Measurements from ENCODE around the gene RNASE1.

RNASE1 gene

GRCh38 chr14:20846560-20846959, 43.9 kb upstream of the RNASE1 start:
- no peaks in the 10 kb centered on the region for H3K36me3 ChIP-seq (ENCODE audit: low read length)
- no peak overlapping the region for H3K9ac ChIP-seq (ENCODE audit: low read length)
- no peaks in the 10 kb centered on the region for H3K9me2 ChIP-seq (replicated peaks; ENCODE audit: insufficient read depth, low read length)
- no peak overlapping the region for H3K4me2 ChIP-seq (ENCODE audit: low read depth, low read length, poor library complexity, severe bottlenecking)
- H3K4me3 ChIP-seq (ENCODE audit: insufficient read depth, low read length, poor library complexity, severe bottlenecking): no peak overlapping the region
- H2AFZ ChIP-seq (ENCODE audit: low read depth, low read length, severe bottlenecking): no peak overlapping the region
- TF ChIP-seq CTCF (IDR thresholded peaks at IDR 0.05; ENCODE audit: insufficient read depth, low read length, poor library complexity, severe bottlenecking) (no peak), EZH2phosphoT487 (conservative IDR thresholded peaks at IDR 0.05; ENCODE audit: low read length) (no peak)
- H3K27ac ChIP-seq (ENCODE audit: low read depth, low read length): no peak overlapping the region
- no peaks in the 10 kb centered on the region for H3K79me2 ChIP-seq (ENCODE audit: insufficient read depth, low read length)
- H3F3A ChIP-seq (ENCODE audit: insufficient read depth): no peaks in the 10 kb centered on the region
- H3K27me3 ChIP-seq (ENCODE audit: low read length): no peaks in the 10 kb centered on the region; the same call in 1 of the 2 replicates
- H3K9me3 ChIP-seq (ENCODE audit: insufficient read depth, low read length): no peaks in the 10 kb centered on the region
- H4K20me1 ChIP-seq (ENCODE audit: low read depth, low read length): no peaks in the 10 kb centered on the region

GRCh38 chr14:20841096-20841495, 38.5 kb upstream of the RNASE1 start:
- no peak overlapping the region for H3K9ac ChIP-seq (ENCODE audit: low read length)
- no peaks in the 10 kb centered on the region; the same call in 1 of the 2 replicates for H3K27me3 ChIP-seq (ENCODE audit: low read length)
- H3K27ac ChIP-seq (ENCODE audit: low read depth, low read length): no peak overlapping the region
- H3K9me2 ChIP-seq (replicated peaks; ENCODE audit: insufficient read depth, low read length): no peaks in the 10 kb centered on the region
- no peak for TF ChIP-seq EZH2phosphoT487 (conservative IDR thresholded peaks at IDR 0.05; ENCODE audit: low read length)
- TF ChIP-seq CTCF (IDR thresholded peaks at IDR 0.05; ENCODE audit: insufficient read depth, low read length, poor library complexity, severe bottlenecking): no peak
- no peaks in the 10 kb centered on the region for H3K36me3 ChIP-seq (ENCODE audit: low read length)
- no peak overlapping the region for H3K4me2 ChIP-seq (ENCODE audit: low read depth, low read length, poor library complexity, severe bottlenecking)
- H3K4me3 ChIP-seq (ENCODE audit: insufficient read depth, low read length, poor library complexity, severe bottlenecking): no peak overlapping the region
- H4K20me1 ChIP-seq (ENCODE audit: low read depth, low read length): no peaks in the 10 kb centered on the region
- no peaks in the 10 kb centered on the region for H3K9me3 ChIP-seq (ENCODE audit: insufficient read depth, low read length)
- H3F3A ChIP-seq (ENCODE audit: insufficient read depth): no peaks in the 10 kb centered on the region
- no peaks in the 10 kb centered on the region for H3K79me2 ChIP-seq (ENCODE audit: insufficient read depth, low read length)
- no peak overlapping the region for H2AFZ ChIP-seq (ENCODE audit: low read depth, low read length, severe bottlenecking)

DNA sequence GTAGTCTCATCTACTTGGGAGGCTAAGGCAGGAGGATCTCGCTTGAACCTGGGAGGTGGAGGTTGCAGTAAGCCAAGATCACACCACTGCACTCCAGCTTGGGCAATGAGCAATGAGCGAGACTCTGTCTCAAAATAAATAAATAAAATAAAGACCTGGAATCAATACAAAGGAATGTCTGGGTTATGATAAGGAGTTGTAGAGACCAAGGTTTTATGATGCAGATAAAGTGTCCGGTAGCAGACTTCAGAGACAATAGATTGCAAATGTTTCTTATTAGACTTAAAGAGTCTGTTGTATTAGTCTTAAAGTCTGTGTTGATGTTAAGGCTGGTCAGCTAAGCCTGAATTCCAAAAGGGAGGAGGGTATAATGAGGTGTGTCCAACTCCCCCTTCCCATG, 35.2 kb upstream of the RNASE1 start:
- Histone ChIP-seq H3F3A (ENCODE audit: insufficient read depth) (no peaks in the 10 kb centered on the region), H3K27me3 (ENCODE audit: low read length) (no peaks in the 10 kb centered on the region), H3K9me2 (replicated peaks; ENCODE audit: insufficient read depth, low read length) (no peaks in the 10 kb centered on the region), H4K20me1 (ENCODE audit: low read depth, low read length) (no peaks in the 10 kb centered on the region), H3K9me3 (ENCODE audit: insufficient read depth, low read length) (no peaks in the 10 kb centered on the region), H3K79me2 (ENCODE audit: insufficient read depth, low read length) (no peaks in the 10 kb centered on the region), H3K4me3 (ENCODE audit: insufficient read depth, low read length, poor library complexity, severe bottlenecking) (no peak overlapping the region), H3K27ac (ENCODE audit: low read depth, low read length) (no peak overlapping the region), H3K9ac (ENCODE audit: low read length) (no peak overlapping the region), H3K4me2 (ENCODE audit: low read depth, low read length, poor library complexity, severe bottlenecking) (no peak overlapping the region), H2AFZ (ENCODE audit: low read depth, low read length, severe bottlenecking) (no peak overlapping the region), H3K36me3 (ENCODE audit: low read length) (no peaks in the 10 kb centered on the region)
- TF ChIP-seq EZH2phosphoT487 (conservative IDR thresholded peaks at IDR 0.05; ENCODE audit: low read length) (no peak), CTCF (IDR thresholded peaks at IDR 0.05; ENCODE audit: insufficient read depth, low read length, poor library complexity, severe bottlenecking) (no peak)
